Mucosa of descending colon (tissue), 3 donors: ENCODE results near the gene C19orf38. TPM values are rescaled to one million over a fixed set of nuclear protein-coding genes. Genes with fewer than 3 reads are reported as not detected.

Experiments
- ATAC-seq: fragments of 200-7000 bp; cut with Tn5 transposase; one replicate; pipeline ENCODE4 v1.9.1; 2020; ENCODE audit warnings: mild to moderate bottlenecking, moderate library complexity
- DNase-seq, 3 donors: peaks; one replicate each; pipeline ENCODE4 v3.0.0-alpha.2; 2020
- H3K36me3 ChIP-seq: fragments of 200-600 bp; one replicate; pipeline ENCODE4 v1.8.0; 2021; ENCODE audit warnings: low read depth, mild to moderate bottlenecking
- H3K4me1 ChIP-seq: fragments of 200-600 bp; one replicate; pipeline ENCODE4 v1.8.0; 2021; ENCODE audit warnings: low read depth, mild to moderate bottlenecking
- H3K4me3 ChIP-seq: fragments of 200-600 bp; one replicate; pipeline ENCODE4 v1.8.0; 2021; ENCODE audit warnings: mild to moderate bottlenecking
- H3K9me3 ChIP-seq: fragments of 200-600 bp; one replicate; pipeline ENCODE4 v1.8.0; 2021; ENCODE audit warnings: mild to moderate bottlenecking
- intact Hi-C, 2 donors: fragments of 100-400 bp; cut with DNase I in 1 of 2; cut with micrococcal nuclease in 1 of 2; formaldehyde crosslinking; loops; one replicate each; pipeline versions ENCODE4 v1.11.0 to v1.11.1; 2022; cut with DNase I, micrococcal nuclease
- total RNA-seq, 3 donors: library from RNA; stranded (reverse); fragmentation: NEBNext Ultra II Directional in 2 of 3; extraction: Animal tissue kit (Norgen Biotek cat#: 25700) in 2 of 3; gene quantifications; one replicate each; pipeline versions ENCODE4 v1.2.1 to v1.2.4, GENCODE V29; 2021 to 2023
- TF ChIP-seq, protein P1 (sequence below): fragments of 200-600 bp; IDR thresholded peaks from one replicate; pipeline ENCODE4 v1.8.0; 2022; ENCODE audit warnings: antibody characterized with exemption, mild to moderate bottlenecking
- donor health status: DM: no; HTN: no; CAD: no; lungs with moderate emphysema.
- donor health status: DM: no; HTN: no; CAD: no.
- donor health status: DM: no; HTN: yes; CAD: no.

C19orf38 gene
- total RNA-seq, 3 donors from 2014 or later = 0.64 to 1.9 (median 0.73) TPM

DNA sequence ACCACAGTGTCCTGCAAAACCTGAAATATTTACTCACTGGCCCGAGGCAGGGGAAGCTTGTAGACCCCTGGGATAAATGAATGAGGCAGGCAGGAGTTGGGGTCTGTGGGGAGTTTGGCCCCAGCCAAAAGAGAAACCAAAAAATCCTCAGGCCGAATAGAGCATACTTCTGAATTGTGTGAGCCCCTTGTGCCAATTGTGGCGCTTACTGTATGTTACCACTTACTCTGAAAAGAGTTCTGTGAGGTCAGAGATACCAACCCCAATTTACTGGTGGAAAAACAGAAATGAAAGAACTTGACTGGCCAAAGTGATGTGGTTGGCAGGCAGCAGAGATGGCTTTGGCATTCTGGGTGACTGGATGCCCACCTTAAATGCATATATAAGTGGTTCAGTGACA lies 30.0 kb downstream of the C19orf38 start:
- peaks cover 19% of the 10 kb centered on the region for H3K4me1 ChIP-seq

DNA sequence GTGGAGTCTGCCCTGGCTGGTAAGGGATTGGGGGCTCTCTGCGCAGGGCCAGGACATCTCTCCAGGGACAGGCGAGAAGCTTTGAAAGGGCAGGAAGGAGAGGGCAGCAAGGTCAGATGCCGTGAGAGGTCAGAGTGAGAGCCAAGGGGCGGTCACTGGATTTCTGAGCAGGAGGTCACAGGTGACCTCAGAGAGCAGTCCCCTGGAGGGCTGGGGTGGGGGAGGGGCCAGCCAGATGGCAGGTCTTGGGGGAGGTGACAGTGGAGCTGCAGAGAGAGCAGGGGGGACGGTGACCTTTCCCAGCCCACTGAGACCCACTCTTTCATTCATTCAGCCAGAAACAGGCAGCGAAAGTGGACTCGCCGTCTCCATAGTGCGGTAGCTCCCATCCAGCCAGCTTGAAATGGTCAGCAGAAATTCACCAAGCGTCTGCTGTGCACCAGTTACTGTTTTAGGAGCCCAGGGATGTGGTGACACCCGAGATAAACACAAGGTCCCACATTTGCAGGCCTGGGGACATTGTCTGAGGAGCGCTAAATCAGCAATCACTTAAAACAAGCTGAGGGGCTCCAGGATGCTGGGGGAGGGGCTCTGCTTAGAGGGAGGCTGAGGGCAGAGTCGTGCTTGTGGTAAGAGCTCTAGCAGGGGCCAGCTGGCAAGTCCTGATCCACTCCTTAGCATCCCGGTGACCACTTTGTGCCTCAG lies 33.3 kb downstream of the C19orf38 start:
- ATAC-seq (no peak), DNase-seq (no peak)
- intact Hi-C loops = no loop called here
- H3K4me3 ChIP-seq = no peak overlapping the region
- no peaks in the 10 kb centered on the region for H3K9me3 ChIP-seq
- H3K36me3 ChIP-seq = no peaks in the 10 kb centered on the region
- TF ChIP-seq, protein P1, sequence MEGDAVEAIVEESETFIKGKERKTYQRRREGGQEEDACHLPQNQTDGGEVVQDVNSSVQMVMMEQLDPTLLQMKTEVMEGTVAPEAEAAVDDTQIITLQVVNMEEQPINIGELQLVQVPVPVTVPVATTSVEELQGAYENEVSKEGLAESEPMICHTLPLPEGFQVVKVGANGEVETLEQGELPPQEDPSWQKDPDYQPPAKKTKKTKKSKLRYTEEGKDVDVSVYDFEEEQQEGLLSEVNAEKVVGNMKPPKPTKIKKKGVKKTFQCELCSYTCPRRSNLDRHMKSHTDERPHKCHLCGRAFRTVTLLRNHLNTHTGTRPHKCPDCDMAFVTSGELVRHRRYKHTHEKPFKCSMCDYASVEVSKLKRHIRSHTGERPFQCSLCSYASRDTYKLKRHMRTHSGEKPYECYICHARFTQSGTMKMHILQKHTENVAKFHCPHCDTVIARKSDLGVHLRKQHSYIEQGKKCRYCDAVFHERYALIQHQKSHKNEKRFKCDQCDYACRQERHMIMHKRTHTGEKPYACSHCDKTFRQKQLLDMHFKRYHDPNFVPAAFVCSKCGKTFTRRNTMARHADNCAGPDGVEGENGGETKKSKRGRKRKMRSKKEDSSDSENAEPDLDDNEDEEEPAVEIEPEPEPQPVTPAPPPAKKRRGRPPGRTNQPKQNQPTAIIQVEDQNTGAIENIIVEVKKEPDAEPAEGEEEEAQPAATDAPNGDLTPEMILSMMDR = no peak
- peaks cover 12% of the 10 kb centered on the region for H3K4me1 ChIP-seq

More for the DNA sequence above, 30.0 kb downstream of the C19orf38 start:
- Histone ChIP-seq H3K36me3 (no peaks in the 10 kb centered on the region), H3K9me3 (no peaks in the 10 kb centered on the region), H3K4me3 (no peak overlapping the region)
- no peak for DNase-seq
- intact Hi-C loops = no loop called here
- ATAC-seq = no peak
- TF ChIP-seq, protein P1 = no peak

DNA sequence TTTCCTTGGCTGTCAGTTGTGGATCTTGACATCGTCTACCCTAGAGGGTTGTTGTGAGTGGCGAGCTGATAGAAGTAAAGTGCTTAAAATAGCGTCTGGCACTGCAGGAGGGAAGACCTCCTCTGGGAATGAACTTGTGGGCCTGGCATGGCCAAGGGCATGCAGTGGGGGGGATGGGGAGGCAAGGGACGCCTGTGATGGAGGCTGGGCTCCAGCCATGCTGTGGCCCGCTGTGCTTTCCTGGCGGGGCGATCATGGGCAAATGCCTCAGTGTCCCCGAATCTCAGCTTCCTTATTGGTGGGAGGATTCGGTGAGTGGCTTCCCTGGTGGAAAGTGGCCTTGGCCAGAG lies 33.9 kb downstream of the C19orf38 start:
- TF ChIP-seq, protein P1 = no peak
- Histone ChIP-seq H3K4me3 (no peak overlapping the region), H3K36me3 (no peaks in the 10 kb centered on the region), H3K9me3 (no peaks in the 10 kb centered on the region), H3K4me1 (peaks cover 11% of the 10 kb centered on the region)
- intact Hi-C loops = no loop called here
- DNase-seq (no peak), ATAC-seq (no peak)

DNA sequence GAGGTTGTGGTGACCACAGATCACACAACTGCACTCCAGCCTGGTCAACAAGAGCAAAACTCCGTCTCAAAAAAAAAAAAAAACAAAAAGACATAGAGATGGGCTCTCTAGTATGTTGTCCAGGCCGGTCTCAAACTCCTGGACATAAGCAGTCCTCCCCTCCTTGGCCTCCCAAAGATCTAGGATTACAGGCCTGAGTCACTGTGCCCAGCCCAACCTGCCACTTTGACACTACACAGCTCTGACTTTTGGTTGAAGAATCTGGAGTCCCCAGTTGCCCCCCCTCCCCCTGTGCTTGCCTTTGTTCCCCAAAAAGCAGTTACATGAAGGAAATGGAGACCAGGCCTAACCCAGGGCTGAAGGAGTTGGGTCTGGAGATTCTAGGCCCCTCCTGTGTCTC lies 36.1 kb downstream of the C19orf38 start:
- intact Hi-C loops = no loop called here
- ATAC-seq (no peak), DNase-seq (no peak)
- Histone ChIP-seq H3K4me1 (peaks cover 2% of the 10 kb centered on the region), H3K4me3 (no peak overlapping the region), H3K36me3 (no peaks in the 10 kb centered on the region), H3K9me3 (no peaks in the 10 kb centered on the region)
- TF ChIP-seq, protein P1 = no peak

DNA sequence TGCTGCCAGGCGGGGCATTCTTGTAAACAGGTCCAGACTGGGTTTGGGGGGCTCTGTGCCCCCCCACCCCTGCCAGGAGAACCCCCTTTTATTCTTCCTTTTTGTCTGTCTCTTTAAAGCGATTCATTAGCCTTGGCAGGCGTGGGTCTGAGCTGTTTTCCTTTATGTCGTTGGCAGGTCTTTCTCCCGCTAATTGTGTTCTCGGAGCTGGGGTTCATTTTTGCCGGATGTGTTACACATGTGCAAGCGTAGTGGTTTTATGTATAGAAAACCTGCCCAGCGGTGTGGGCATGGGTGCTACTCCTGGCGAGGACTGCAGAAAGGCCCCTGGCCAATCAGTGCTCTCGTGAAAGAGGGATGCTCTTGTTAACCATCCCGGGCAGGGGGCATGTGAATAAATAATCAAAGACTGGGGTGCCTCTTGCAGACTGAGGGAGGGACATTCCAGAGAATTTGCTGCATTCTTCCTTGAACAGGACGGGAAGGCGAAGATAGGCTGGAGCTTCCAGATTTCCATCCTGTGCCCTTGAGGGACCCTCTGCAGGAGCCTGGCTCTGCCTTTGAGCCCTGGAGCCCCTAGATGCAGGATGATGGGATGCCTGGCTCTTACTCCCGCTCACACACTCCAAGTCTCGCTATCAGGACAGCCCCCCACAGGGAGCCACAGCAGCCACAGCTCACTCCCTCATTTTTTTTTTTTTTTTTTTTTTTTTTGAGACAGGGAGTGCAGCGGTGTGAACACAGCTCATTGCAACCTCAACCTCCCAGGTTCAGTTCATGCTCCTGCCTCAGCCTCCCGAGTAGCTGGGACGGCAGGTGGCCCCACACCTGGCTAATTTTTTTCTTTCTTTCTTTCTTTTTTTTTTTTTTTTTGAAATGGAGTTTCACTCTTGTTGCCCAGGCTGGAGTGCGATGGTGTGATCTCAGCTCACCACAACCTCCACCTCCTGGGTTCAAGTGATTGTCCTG lies 37.3 kb downstream of the C19orf38 start:
- H3K4me3 ChIP-seq = no peak overlapping the region
- no peak for DNase-seq
- no peaks in the 10 kb centered on the region for H3K36me3 ChIP-seq
- intact Hi-C loops = no loop called here
- H3K9me3 ChIP-seq = no peaks in the 10 kb centered on the region
- no peak for ATAC-seq
- H3K4me1 ChIP-seq = peaks cover 2% of the 10 kb centered on the region
- TF ChIP-seq, protein P1 = no peak
